ENCODE results near the gene CHD2.

DNA sequence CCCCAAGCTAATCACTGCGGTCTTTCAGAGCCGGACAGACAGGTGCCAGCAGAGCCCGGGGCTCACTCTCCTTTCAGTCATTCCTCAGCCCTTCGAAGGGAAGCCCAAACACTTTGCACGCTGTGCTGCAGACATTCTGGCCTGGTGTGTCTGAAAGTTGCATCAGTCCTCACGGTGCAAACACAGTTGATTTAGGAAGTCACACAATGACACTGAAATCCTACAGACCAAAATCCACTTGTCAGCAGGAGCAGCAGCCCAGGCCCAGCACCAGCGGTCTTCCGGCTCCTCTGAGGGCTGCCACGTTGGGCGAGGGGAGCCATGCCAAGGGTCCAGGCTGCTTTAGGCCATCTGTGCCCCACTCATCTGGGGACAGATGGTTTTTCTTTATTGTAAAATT is 127.3 kb downstream of the CHD2 start:
- TF ChIP-seq POLR2A (IDR thresholded peaks at IDR 0.05) (no peak), CTCF (IDR thresholded peaks at IDR 0.05) (no peak)
